ENCODE results near the gene PREP. TPM values are rescaled to one million over a fixed set of nuclear protein-coding genes. Genes with fewer than 3 reads are reported as not detected.

The PREP gene
- total RNA-seq, result 10 to 100 TPM; 34.6 to 71.8 (median 51.8) TPM

- peak; percentile 86 for ATAC-seq
- no peaks in the 10 kb centered on the region for H3K9me3 ChIP-seq
- DNase-seq, result peak; percentile 75 to 80
- intact Hi-C loops (cut with DNase I; ENCODE audit: low total_unique reads), result loop anchor here (1.0 to 5.0 kb wide), 6 partner anchors 41 to 316 kb away; a partner anchor contains a TSS
- peak within 1 kb of the TSS; percentile 84 to 97 (median 88) for H3K27ac ChIP-seq
- TF ChIP-seq POLR2A (IDR thresholded peaks at IDR 0.05) (peak; percentile 82 to 90), CTCF (IDR thresholded peaks at IDR 0.05 in 4 of 5, conservative IDR thresholded peaks at IDR 0.05 in 1 of 5) (peak; percentile 49 to 89 (median 74))
- in situ Hi-C loops (cut with MboI; ENCODE audit: low sequenced_read_pairs in 4 of 4), result loop anchor here in 3 of 4 donors (5.0 to 10.0 kb wide), 2 partner anchors 308 to 316 kb away; no protein-coding TSS in a partner anchor
- peak within 1 kb of the TSS; percentile 63 to 98 (median 90) for H3K4me3 ChIP-seq
- peaks cover 33 to 40% of the 10 kb centered on the region in 2 donors for H3K4me1 ChIP-seq
- no peaks in the 10 kb centered on the region for H3K27me3 ChIP-seq
- no peaks in the 10 kb centered on the region for H3K36me3 ChIP-seq
Observed at GRCh38 chr6:105402939-105403935, at the start of gene PREP. Gene PREP, minus strand, starts transcription at chr6:105403082. Its CDS starts 191 bp downstream, at chr6:105402891.

GRCh38 chr6:105452376-105452775 lies 49.5 kb upstream of the PREP start:
- no peaks in the 10 kb centered on the region for H3K9me3 ChIP-seq
- H3K4me3 ChIP-seq, result no peak overlapping the region
- no peak overlapping the region for H3K27ac ChIP-seq
- intact Hi-C loops (cut with DNase I; ENCODE audit: low total_unique reads), result no loop called here
- H3K27me3 ChIP-seq, result no peaks in the 10 kb centered on the region
- H3K36me3 ChIP-seq, result no peaks in the 10 kb centered on the region
- ATAC-seq (no peak), DNase-seq (no peak)
- no peaks in the 10 kb centered on the region for H3K4me1 ChIP-seq
- TF ChIP-seq POLR2A (IDR thresholded peaks at IDR 0.05) (no peak), CTCF (IDR thresholded peaks at IDR 0.05 in 4 of 5, conservative IDR thresholded peaks at IDR 0.05 in 1 of 5) (no peak)
- in situ Hi-C loops (cut with MboI; ENCODE audit: low sequenced_read_pairs in 4 of 4), result no loop called here

GRCh38 chr6:105449756-105450390 lies 47.0 kb upstream of the PREP start:
- in situ Hi-C loops (cut with MboI; ENCODE audit: low sequenced_read_pairs in 4 of 4) (loop anchor here in 3 of 4 donors (25.0 kb wide), 1 partner anchor 1112 kb away; no protein-coding TSS in a partner anchor), intact Hi-C loops (cut with DNase I; ENCODE audit: low total_unique reads) (no loop called here)
- ATAC-seq (no peak), DNase-seq (no peak)
- Histone ChIP-seq H3K4me1 (no peaks in the 10 kb centered on the region), H3K4me3 (no peak overlapping the region), H3K27ac (no peak overlapping the region), H3K36me3 (no peaks in the 10 kb centered on the region), H3K9me3 (no peaks in the 10 kb centered on the region), H3K27me3 (no peaks in the 10 kb centered on the region)
- TF ChIP-seq POLR2A (IDR thresholded peaks at IDR 0.05), result no peak

- in situ Hi-C loops (cut with MboI; ENCODE audit: low sequenced_read_pairs in 4 of 4), result loop anchor here in 3 of 4 donors (25.0 kb wide), 1 partner anchor 1117 kb away; no protein-coding TSS in a partner anchor
- DNase-seq, result no peak
- intact Hi-C loops (cut with DNase I; ENCODE audit: low total_unique reads), result no loop called here
- Histone ChIP-seq H3K36me3 (no peaks in the 10 kb centered on the region), H3K9me3 (no peaks in the 10 kb centered on the region), H3K4me3 (no peak overlapping the region), H3K27me3 (no peaks in the 10 kb centered on the region), H3K27ac (no peak overlapping the region), H3K4me1 (no peaks in the 10 kb centered on the region)
- TF ChIP-seq POLR2A (IDR thresholded peaks at IDR 0.05) (no peak), CTCF (IDR thresholded peaks at IDR 0.05 in 4 of 5, conservative IDR thresholded peaks at IDR 0.05 in 1 of 5) (no peak)
- ATAC-seq, result no peak
Observed at GRCh38 chr6:105445481-105445880, 42.6 kb upstream of the PREP start.
